ENCODE measurements around the gene WDR3.

GRCh38 chr1:117894078-117894477 lies 35.5 kb upstream of the WDR3 start:
- TF ChIP-seq CTCF (IDR thresholded peaks at IDR 0.05) = no peak
- TF ChIP-seq REST (IDR thresholded peaks at IDR 0.05; ENCODE audit: insufficient read depth in 1 of 2, low read depth in 2 of 2, low read length in 1 of 2) = no peak

Data from Panc1 (cell line).